Left lung (tissue), 10 donors: ENCODE data around the gene SH3TC1. TPM values are rescaled to one million over a fixed set of nuclear protein-coding genes. Genes with fewer than 3 reads are reported as not detected.
A peak's percentile ranks its signal among the peaks of the same experiment; 100 is the strongest.

ENCODE experiments used
- ATAC-seq: fragments of 200-7000 bp; cut with Tn5 transposase; one replicate; pipeline ENCODE4 v1.9.1; 2020; ENCODE audit warnings: moderate library complexity
- DNase-seq, 4 donors: peaks; one replicate each; pipeline ENCODE4 v3.0.0-alpha.2; 2013 to 2020
- H3K27ac ChIP-seq, 2 donors: fragments of 200-600 bp; sonication (generic) in 1 of 2; one replicate each; pipeline versions ENCODE4 v1.5.0 to v1.8.0; 2020 to 2021
- H3K27me3 ChIP-seq, 2 donors: fragments of 200-600 bp; sonication (generic) in 1 of 2; one replicate each; pipeline versions ENCODE4 v1.5.0 to v1.8.0; 2020 to 2021
- H3K36me3 ChIP-seq, 2 donors: fragments of 200-600 bp; sonication (generic) in 1 of 2; one replicate each; pipeline versions ENCODE4 v1.5.0 to v1.8.0; 2020 to 2021
- H3K4me1 ChIP-seq, 2 donors: fragments of 200-600 bp; one replicate each; pipeline ENCODE4 v1.8.0; 2021
- H3K4me3 ChIP-seq, 2 donors: fragments of 200-600 bp; sonication (generic) in 1 of 2; one replicate each; pipeline versions ENCODE4 v1.5.0 to v1.8.0; 2020 to 2021; ENCODE audit warnings: mild to moderate bottlenecking in 1 of 2
- H3K9me3 ChIP-seq, 2 donors: fragments of 200-600 bp; sonication (generic) in 1 of 2; one replicate each; pipeline versions ENCODE4 v1.5.0 to v1.8.0; 2020 to 2021
- CTCF ChIP-seq, 2 donors: fragments of 200-600 bp; sonication (generic) in 1 of 2; IDR thresholded peaks; one replicate each; pipeline versions ENCODE4 v1.5.0 to v1.8.0; 2021; ENCODE audit warnings: antibody characterized with exemption in 2 of 2
- intact Hi-C, 2 donors: fragments of 100-400 bp; cut with DNase I; formaldehyde crosslinking; loops; one replicate each; pipeline versions ENCODE4 v1.11.2 to v1.14.2; 2022
- polyA plus RNA-seq, 6 donors: library from polyadenylated mRNA; unstranded; fragments of 120-200 nt; gene quantifications; one replicate each; pipeline ENCODE4 v1.2.1, GENCODE V29; 2013; ENCODE audit not compliant: insufficient read length in 6 of 6
- total RNA-seq, 2 donors: library from RNA; stranded (reverse); fragmentation: NEBNext Ultra II Directional; extraction: Animal tissue kit (Norgen Biotek cat#: 25700); gene quantifications; one replicate each; pipeline ENCODE4 v1.2.1, GENCODE V29; 2021
- donor health status: DM: no; HTN: yes; CAD: no.
- donor health status: DM: no; HTN: no; CAD: no.

The SH3TC1 gene
- total and polyA plus RNA-seq, 8 donors: 22.0 to 46.1 (median 28.3) TPM

GRCh38 chr4:8236106-8236919 is 37.2 kb downstream of the SH3TC1 start:
- Histone ChIP-seq H3K9me3 (no peaks in the 10 kb centered on the region), H3K27ac (no peak overlapping the region), H3K4me3 (no peak overlapping the region), H3K27me3 (no peaks in the 10 kb centered on the region), H3K36me3 (peaks cover 0 to 98% of the 10 kb centered on the region in 2 donors), H3K4me1 (no peaks in the 10 kb centered on the region)
- TF ChIP-seq CTCF (IDR thresholded peaks at IDR 0.05): no peak
- DNase-seq (peak in 1 of 4 donors; percentile 72), ATAC-seq (no peak)
- intact Hi-C loops: loop anchor here (5.0 to 10.0 kb wide), 2 partner anchors 166 to 168 kb away; no protein-coding TSS in a partner anchor

GRCh38 chr4:8236920-8237195 is 37.8 kb downstream of the SH3TC1 start:
- ATAC-seq (no peak), DNase-seq (peak in 1 of 4 donors; percentile 75)
- H3K9me3 ChIP-seq: no peaks in the 10 kb centered on the region
- H3K4me1 ChIP-seq: peaks cover 0 to 1% of the 10 kb centered on the region in 2 donors
- TF ChIP-seq CTCF (IDR thresholded peaks at IDR 0.05): no peak
- H3K4me3 ChIP-seq: no peak overlapping the region
- H3K36me3 ChIP-seq: peaks cover 0 to 96% of the 10 kb centered on the region in 2 donors
- intact Hi-C loops: loop anchor here (5.0 to 10.0 kb wide), 2 partner anchors 165 to 168 kb away; no protein-coding TSS in a partner anchor
- no peak overlapping the region for H3K27ac ChIP-seq
- no peaks in the 10 kb centered on the region for H3K27me3 ChIP-seq

DNA sequence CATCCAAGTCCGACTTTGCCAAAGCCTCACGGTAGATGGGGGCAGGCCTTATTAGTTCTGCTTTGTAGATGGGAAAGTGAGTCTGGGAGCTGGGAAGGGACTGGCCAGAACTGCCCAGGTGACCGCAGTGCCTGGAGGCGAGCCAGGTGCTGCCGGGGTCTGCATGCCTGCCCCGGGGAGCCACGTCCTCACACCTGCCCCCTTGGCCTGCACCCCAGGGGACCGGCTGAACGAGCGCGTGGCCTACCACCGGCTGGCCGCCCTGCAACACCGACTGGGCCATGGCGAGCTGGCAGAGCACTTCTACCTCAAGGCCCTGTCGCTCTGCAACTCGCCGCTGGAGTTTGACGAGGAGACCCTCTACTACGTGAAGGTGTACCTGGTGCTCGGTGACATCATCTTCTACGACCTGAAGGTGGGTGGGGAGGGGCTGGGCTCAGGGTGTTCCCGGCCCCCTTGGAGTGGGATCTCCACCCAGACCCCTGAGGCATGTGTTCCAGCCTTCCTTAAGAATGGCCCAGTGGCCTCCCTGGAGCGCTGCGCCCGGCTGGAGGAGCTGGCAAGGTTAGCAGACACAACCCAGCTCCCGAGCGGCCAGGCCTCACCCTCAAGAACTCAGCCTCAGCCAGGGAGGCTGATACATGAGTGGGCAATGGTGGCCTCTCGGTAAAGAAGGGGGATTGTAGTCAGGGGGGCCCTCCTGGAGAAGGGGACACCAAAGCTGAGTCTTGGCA is 38.3 kb downstream of the SH3TC1 start:
- Histone ChIP-seq H3K4me3 (no peak overlapping the region), H3K9me3 (no peaks in the 10 kb centered on the region), H3K27ac (no peak overlapping the region), H3K36me3 (peaks cover 0 to 90% of the 10 kb centered on the region in 2 donors), H3K4me1 (peaks cover 0 to 7% of the 10 kb centered on the region in 2 donors), H3K27me3 (no peaks in the 10 kb centered on the region)
- ATAC-seq: no peak
- TF ChIP-seq CTCF (IDR thresholded peaks at IDR 0.05): no peak
- intact Hi-C loops: loop anchor here (5.0 to 10.0 kb wide), 2 partner anchors 165 to 167 kb away; no protein-coding TSS in a partner anchor
- DNase-seq: peak in 1 of 4 donors; percentile 78

DNA sequence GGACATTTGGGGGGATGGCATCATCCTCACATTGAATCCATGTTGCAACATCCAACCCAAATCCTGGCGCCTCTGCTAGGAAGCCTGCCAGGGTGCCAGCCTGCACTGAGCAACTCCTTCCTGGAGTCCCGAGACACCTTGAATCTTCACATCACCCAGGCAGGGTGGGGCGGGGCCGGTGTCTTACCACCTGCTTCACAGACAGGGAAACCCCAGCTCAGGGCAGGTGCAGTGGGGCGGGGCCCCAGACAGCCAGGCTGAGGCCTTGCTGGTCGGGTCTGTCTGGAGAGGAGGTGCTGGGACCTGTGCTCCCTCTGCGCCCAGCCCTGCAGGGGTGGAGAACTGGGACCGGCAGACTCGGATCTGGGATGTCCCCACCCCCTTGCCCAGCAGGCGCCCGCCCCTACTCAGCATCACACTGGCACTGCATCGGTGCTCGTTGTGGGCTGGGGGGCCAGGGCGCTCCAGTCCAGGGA is 39.0 kb downstream of the SH3TC1 start:
- DNase-seq (no peak), ATAC-seq (no peak)
- TF ChIP-seq CTCF (IDR thresholded peaks at IDR 0.05): no peak
- intact Hi-C loops: loop anchor here (5.0 to 10.0 kb wide), 2 partner anchors 164 to 167 kb away; no protein-coding TSS in a partner anchor
- no peaks in the 10 kb centered on the region for H3K9me3 ChIP-seq
- peaks cover 0 to 84% of the 10 kb centered on the region in 2 donors for H3K36me3 ChIP-seq
- H3K4me1 ChIP-seq: peaks cover 0 to 7% of the 10 kb centered on the region in 2 donors
- H3K27ac ChIP-seq: no peak overlapping the region
- no peak overlapping the region for H3K4me3 ChIP-seq
- H3K27me3 ChIP-seq: no peaks in the 10 kb centered on the region
